T-cell (primary cell): ENCODE data around the gene ROBO1. TPM values are rescaled to one million over a fixed set of nuclear protein-coding genes. Genes with fewer than 3 reads are reported as not detected.

Experiments used
- ATAC-seq, 4 experiments: fragments of 200-7000 bp in 3 of 4; fragments of 150-1000 bp in 1 of 4; cut with Tn5 transposase; replicated peaks in 1 of 4; 1 replicate in 3 of 4; 2 replicates in 1 of 4; pipeline ENCODE4 v1.10.0; 2021; ENCODE audit warnings: moderate library complexity in 3 of 4, mild to moderate bottlenecking in 2 of 4, moderate number of reproducible peaks in 1 of 4
- CTCF ChIA-PET, 2 donors: fragments of 300-600 bp; sonication (Branson Sonifier 250); formaldehyde crosslinking; loops; one replicate each; lab custom pipeline; 2022; ENCODE audit warnings: antibody characterized with exemption in 2 of 2; lab: Charles Lee
- POLR2A ChIA-PET, 2 donors: fragments of 300-600 bp; sonication (Branson Sonifier 250); formaldehyde crosslinking; loops; one replicate each; lab custom pipeline; 2022; ENCODE audit warnings: antibody characterized with exemption in 2 of 2; lab: Charles Lee
- DNase-seq, 35 experiments: peaks; one replicate each; pipeline versions ENCODE4 v3.0.0 to v3.0.0-alpha.2; 2013 to 2023
- H3K27ac ChIP-seq: one replicate; pipeline ENCODE4 v1.5.1; 2013; ENCODE audit warnings: low read length
- H3K27me3 ChIP-seq, 2 experiments: replicated peaks in 1 of 2; 1 replicate in 1 of 2; 2 replicates in 1 of 2; pipeline versions ENCODE4 v1.6.1 to v1.7.0; 2013; ENCODE audit warnings: low read length in 1 of 2, mixed read lengths in 1 of 2; ENCODE audit not compliant: control insufficient read depth in 2 of 2, insufficient read depth in 2 of 2; ENCODE audit errors: extremely low read depth in 1 of 2
- H3K36me3 ChIP-seq, 2 donors: 1 replicate in 1 of 2; 2 replicates in 1 of 2; pipeline versions ENCODE4 v1.6.1 to v1.7.0; 2013; ENCODE audit warnings: low read length in 1 of 2; ENCODE audit not compliant: control insufficient read depth in 2 of 2, insufficient read depth in 1 of 2; ENCODE audit errors: extremely low read depth in 1 of 2
- H3K4me1 ChIP-seq, 2 experiments: 1 replicate in 1 of 2; 2 replicates in 1 of 2; pipeline versions ENCODE4 v1.6.1 to v1.7.0; 2013; ENCODE audit warnings: low read length in 2 of 2, mixed read lengths in 1 of 2; ENCODE audit not compliant: insufficient read depth in 2 of 2, control insufficient read depth in 1 of 2; ENCODE audit errors: extremely low read depth in 1 of 2
- H3K4me3 ChIP-seq, 2 donors: 1 replicate in 1 of 2; 2 replicates in 1 of 2; pipeline versions ENCODE4 v1.5.1 to v1.7.0; 2013; ENCODE audit warnings: mild to moderate bottlenecking in 2 of 2, low read length in 1 of 2, moderate library complexity in 1 of 2; ENCODE audit not compliant: control insufficient read depth in 1 of 2; ENCODE audit errors: extremely low read depth in 1 of 2
- H3K9me3 ChIP-seq: 2 replicates; pipeline ENCODE4 v1.7.0; 2013
- H3K27ac Mint-ChIP-seq, 2 donors: one replicate each; pipeline ENCODE4 v1.8.0; 2020 to 2021; ENCODE audit warnings: mild to moderate bottlenecking in 2 of 2, mixed read lengths in 2 of 2
- H3K27me3 Mint-ChIP-seq, 2 donors: one replicate each; pipeline ENCODE4 v1.8.0; 2021 to 2022; ENCODE audit warnings: mixed read lengths in 2 of 2
- H3K36me3 Mint-ChIP-seq: one replicate; pipeline ENCODE4 v1.8.0; 2021; ENCODE audit warnings: mixed read lengths
- H3K4me1 Mint-ChIP-seq, 3 donors: one replicate each; pipeline ENCODE4 v1.8.0; 2020 to 2022; ENCODE audit warnings: mixed read lengths in 3 of 3, mild to moderate bottlenecking in 1 of 3
- H3K4me3 Mint-ChIP-seq, 3 donors: one replicate each; pipeline ENCODE4 v1.8.0; 2020 to 2022; ENCODE audit warnings: mild to moderate bottlenecking in 3 of 3, mixed read lengths in 3 of 3, moderate library complexity in 3 of 3
- H3K9me3 Mint-ChIP-seq, 3 donors: one replicate each; pipeline ENCODE4 v1.8.0; 2020 to 2022; ENCODE audit warnings: mixed read lengths in 3 of 3
- WGBS: methylation state at CpG from one replicate; pipeline ENCODE4 v1.1.5; 2013; ENCODE audit warnings: missing lambda C conversion rate; ENCODE audit not compliant: insufficient coverage; 5-methylcytosine and 5-hydroxymethylcytosine counted together
- total RNA-seq, 35 experiments: library from RNA in 6 of 35; stranded (reverse) in 6 of 35; fragments of 120-200 nt in 1 of 35; gene quantifications; one replicate each; pipeline versions ENCODE4 v1.2.1 to v1.2.4 and lab custom pipeline; 2013 to 2026

ROBO1 gene
- total RNA-seq, 5 donors from 2014 or later (not counting 1 experiment from before 2014, with no cell fraction given): 0.20 to 2.4 (median 1.7) TPM

DNA sequence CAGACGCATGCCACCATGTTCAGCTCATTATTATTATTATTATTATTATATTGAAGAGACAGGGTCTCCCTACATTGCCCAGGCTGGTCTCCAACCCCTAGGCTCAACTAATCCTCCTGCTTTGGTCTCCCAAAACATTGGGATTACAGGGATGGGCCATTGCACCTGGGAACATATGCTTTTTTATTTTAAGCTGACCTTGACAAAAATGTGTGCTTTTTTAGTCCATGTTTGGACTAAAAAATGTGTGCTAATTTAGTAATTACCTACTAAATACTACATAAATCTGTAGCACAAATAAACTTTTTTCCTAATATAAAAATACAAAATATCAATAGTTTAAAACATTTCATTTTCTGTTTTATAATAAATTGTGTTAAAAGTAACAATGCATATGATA is 693.2 kb downstream of the ROBO1 start:
- no peaks in the 10 kb centered on the region for H3K4me1 ChIP-seq
- DNase-seq (no peak), ATAC-seq (no peak)
- no peaks in the 10 kb centered on the region for H3K27me3 ChIP-seq
- Mint-ChIP-seq H3K27me3 (no peaks in the 10 kb centered on the region), H3K27ac (no peak overlapping the region), H3K4me3 (no peak overlapping the region), H3K4me1 (no peaks in the 10 kb centered on the region), H3K36me3 (no peaks in the 10 kb centered on the region), H3K9me3 (peaks cover 0 to 19% (median 5%) of the 10 kb centered on the region in 3 donors)
- no peaks in the 10 kb centered on the region for H3K9me3 ChIP-seq
- no CpG with 5 or more reads among the region's 1 CpG for WGBS
- ChIA-PET POLR2A (no interaction called here), CTCF (interaction anchor here in 1 of 2 donors (0.6 kb wide), 1 partner anchor 12 kb away, joined by 3 read pairs; no protein-coding TSS in a partner anchor)
- no peak overlapping the region for H3K27ac ChIP-seq
- H3K4me3 ChIP-seq: no peak overlapping the region
- H3K36me3 ChIP-seq: no peaks in the 10 kb centered on the region

DNA sequence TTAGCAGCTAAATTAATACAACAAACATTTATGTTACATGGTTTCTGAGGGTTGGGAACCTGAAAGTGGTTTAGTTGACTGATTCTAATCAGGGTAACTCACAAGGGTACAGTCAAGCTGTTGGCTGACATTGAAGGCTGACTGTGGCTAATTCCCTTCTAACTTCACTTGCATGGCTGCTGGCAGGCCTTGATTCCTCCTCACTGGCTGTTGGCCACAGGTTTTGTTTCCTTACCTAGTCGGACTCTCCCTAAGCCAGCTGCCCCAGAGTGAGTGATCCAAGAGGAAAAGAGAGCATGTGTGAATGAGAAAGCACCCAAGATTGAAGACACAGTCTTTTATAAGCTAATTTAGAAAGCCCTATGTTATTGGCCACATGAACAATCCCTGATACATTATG is 700.1 kb downstream of the ROBO1 start:
- H3K4me3 Mint-ChIP-seq: no peak overlapping the region
- Histone ChIP-seq H3K36me3 (no peaks in the 10 kb centered on the region), H3K27me3 (no peaks in the 10 kb centered on the region), H3K4me1 (no peaks in the 10 kb centered on the region), H3K27ac (no peak overlapping the region), H3K4me3 (no peak overlapping the region), H3K9me3 (no peaks in the 10 kb centered on the region)
- no peaks in the 10 kb centered on the region for H3K27me3 Mint-ChIP-seq
- DNase-seq: no peak
- CTCF ChIA-PET: no interaction called here
- H3K9me3 Mint-ChIP-seq: peaks cover 12 to 37% (median 19%) of the 10 kb centered on the region in 3 donors
- no CpG with 5 or more reads among the region's 1 CpG for WGBS
- POLR2A ChIA-PET: no interaction called here
- no peaks in the 10 kb centered on the region for H3K4me1 Mint-ChIP-seq
- H3K27ac Mint-ChIP-seq: no peak overlapping the region
- ATAC-seq: no peak
- no peaks in the 10 kb centered on the region for H3K36me3 Mint-ChIP-seq

DNA sequence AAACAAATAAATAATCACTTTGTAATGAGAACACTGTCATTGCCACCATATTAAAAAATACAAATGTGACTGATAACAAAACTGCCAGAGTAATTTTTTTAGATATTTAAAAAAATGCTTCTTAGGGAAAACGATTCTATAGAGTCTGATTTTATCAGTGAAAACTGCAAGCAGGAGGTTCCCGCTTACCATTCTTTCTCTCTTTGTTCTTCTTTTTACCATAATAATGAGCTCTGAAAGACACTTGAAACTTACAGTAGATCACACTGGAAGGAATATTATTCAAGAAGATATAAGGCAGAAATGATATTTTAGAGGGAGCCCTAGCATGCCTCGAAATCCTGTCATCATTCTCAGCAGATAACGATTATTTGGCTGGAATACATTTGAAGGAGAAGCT is 701.3 kb downstream of the ROBO1 start:
- Mint-ChIP-seq H3K9me3 (peaks cover 12 to 38% (median 21%) of the 10 kb centered on the region in 3 donors), H3K27ac (no peak overlapping the region), H3K36me3 (no peaks in the 10 kb centered on the region), H3K4me1 (no peaks in the 10 kb centered on the region), H3K4me3 (no peak overlapping the region), H3K27me3 (no peaks in the 10 kb centered on the region)
- 85% methylated on average over 2 of the region's 4 CpGs for WGBS
- no peak overlapping the region for H3K27ac ChIP-seq
- ATAC-seq (no peak), DNase-seq (no peak)
- no peak overlapping the region for H3K4me3 ChIP-seq
- ChIA-PET POLR2A (no interaction called here), CTCF (no interaction called here)
- H3K4me1 ChIP-seq: no peaks in the 10 kb centered on the region
- no peaks in the 10 kb centered on the region for H3K27me3 ChIP-seq
- H3K36me3 ChIP-seq: no peaks in the 10 kb centered on the region
- no peaks in the 10 kb centered on the region for H3K9me3 ChIP-seq

DNA sequence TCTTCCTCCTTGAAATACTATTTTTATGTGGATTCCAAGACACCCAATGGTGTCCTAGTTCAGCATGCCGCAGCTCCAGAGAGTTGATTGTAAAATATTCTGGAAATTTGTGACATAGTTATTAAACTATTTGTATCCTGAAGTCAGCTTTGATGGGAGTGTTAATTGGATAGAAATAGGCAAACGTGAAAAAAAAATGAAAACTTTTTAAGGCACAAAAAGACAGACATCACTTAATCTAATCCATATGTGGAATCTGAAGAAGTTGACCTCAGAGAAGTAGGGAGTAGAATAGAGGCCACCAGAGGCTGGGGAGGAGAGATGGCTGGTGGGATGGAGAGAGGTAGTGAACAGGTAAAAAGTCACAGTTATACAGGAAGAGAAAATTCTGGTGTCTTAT is 704.2 kb downstream of the ROBO1 start:
- no peak for ATAC-seq
- Mint-ChIP-seq H3K4me1 (no peaks in the 10 kb centered on the region), H3K27ac (no peak overlapping the region), H3K4me3 (no peak overlapping the region), H3K9me3 (peaks cover 8 to 34% (median 27%) of the 10 kb centered on the region in 3 donors), H3K27me3 (no peaks in the 10 kb centered on the region), H3K36me3 (no peaks in the 10 kb centered on the region)
- H3K4me3 ChIP-seq: no peak overlapping the region
- ChIA-PET POLR2A (no interaction called here), CTCF (no interaction called here)
- no CpG with 5 or more reads among the region's 2 CpGs for WGBS
- H3K9me3 ChIP-seq: no peaks in the 10 kb centered on the region
- H3K27me3 ChIP-seq: no peaks in the 10 kb centered on the region
- H3K4me1 ChIP-seq: no peaks in the 10 kb centered on the region
- no peaks in the 10 kb centered on the region for H3K36me3 ChIP-seq
- DNase-seq: no peak
- no peak overlapping the region for H3K27ac ChIP-seq

DNA sequence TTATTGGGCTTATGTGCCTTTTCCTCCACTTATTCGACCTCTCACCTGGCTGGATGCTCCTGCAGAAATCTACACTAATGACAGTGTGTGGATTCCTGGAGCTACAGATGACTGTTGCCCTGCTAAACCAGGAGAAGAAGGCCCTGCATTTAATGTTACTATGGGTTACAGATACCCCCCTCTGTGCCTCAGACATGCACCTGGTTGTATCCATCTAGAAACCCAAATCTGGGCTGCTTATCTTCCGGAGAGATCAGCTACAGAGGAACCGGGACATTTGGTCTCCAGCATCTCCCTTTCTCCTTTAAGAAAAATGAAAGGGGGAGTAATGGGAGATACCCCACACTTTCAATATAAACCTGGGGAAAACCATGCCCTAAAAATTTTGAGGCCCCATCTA is 710.0 kb downstream of the ROBO1 start:
- Histone ChIP-seq H3K27me3 (no peaks in the 10 kb centered on the region), H3K9me3 (no peaks in the 10 kb centered on the region), H3K27ac (no peak overlapping the region), H3K4me3 (no peak overlapping the region), H3K4me1 (no peaks in the 10 kb centered on the region), H3K36me3 (no peaks in the 10 kb centered on the region)
- Mint-ChIP-seq H3K4me3 (no peak overlapping the region), H3K4me1 (no peaks in the 10 kb centered on the region), H3K9me3 (peaks cover 9 to 44% (median 26%) of the 10 kb centered on the region in 3 donors), H3K27ac (no peak overlapping the region), H3K36me3 (no peaks in the 10 kb centered on the region), H3K27me3 (no peaks in the 10 kb centered on the region)
- POLR2A ChIA-PET: no interaction called here
- WGBS: no CpG with 5 or more reads among the region's 3 CpGs
- CTCF ChIA-PET: no interaction called here
- ATAC-seq (no peak), DNase-seq (no peak)

DNA sequence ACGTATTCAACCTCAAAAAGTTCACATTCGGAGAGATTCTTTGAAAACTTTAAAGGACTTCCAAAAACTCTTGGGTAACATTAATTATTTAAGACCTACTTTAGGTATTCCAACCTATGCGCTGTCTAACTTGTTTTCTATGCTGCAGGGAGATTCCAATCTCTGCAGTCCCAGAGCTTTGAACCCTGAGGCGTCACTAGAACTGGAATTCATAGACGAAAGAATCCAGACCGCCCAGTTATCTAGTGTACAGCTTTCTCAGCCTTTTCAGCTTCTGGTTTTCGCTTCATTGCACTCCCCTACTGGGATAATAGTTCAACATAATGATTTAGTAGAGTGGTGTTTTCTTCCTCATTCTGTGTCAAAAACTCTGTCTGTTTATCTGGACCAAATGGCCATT is 711.3 kb downstream of the ROBO1 start:
- no peak for DNase-seq
- WGBS: 84% methylated on average over 5 of the region's 7 CpGs
- Histone ChIP-seq H3K9me3 (no peaks in the 10 kb centered on the region), H3K27ac (no peak overlapping the region), H3K4me1 (no peaks in the 10 kb centered on the region), H3K36me3 (no peaks in the 10 kb centered on the region), H3K27me3 (no peaks in the 10 kb centered on the region), H3K4me3 (no peak overlapping the region)
- Mint-ChIP-seq H3K27me3 (no peaks in the 10 kb centered on the region), H3K9me3 (peaks cover 16 to 50% (median 33%) of the 10 kb centered on the region in 3 donors), H3K4me1 (no peaks in the 10 kb centered on the region), H3K4me3 (no peak overlapping the region), H3K36me3 (no peaks in the 10 kb centered on the region), H3K27ac (no peak overlapping the region)
- no peak for ATAC-seq
- ChIA-PET CTCF (no interaction called here), POLR2A (no interaction called here)
